Endodermal cell (in vitro differentiated cells): ENCODE results near the gene LRRIQ1. TPM values are rescaled to one million over a fixed set of nuclear protein-coding genes. Genes with fewer than 3 reads are reported as not detected.

Experiments used
- DNase-seq: peaks from one replicate; pipeline ENCODE4 v3.0.0-alpha.2; 2017
- H3K27ac ChIP-seq: 2 replicates; pipeline ENCODE4 v1.5.1; 2013; ENCODE audit warnings: mild to moderate bottlenecking, low read depth, low read length, moderate library complexity
- H3K27me3 ChIP-seq: 2 replicates; pipeline ENCODE4 v1.6.1; 2013; ENCODE audit warnings: mild to moderate bottlenecking, low read length, moderate library complexity; ENCODE audit not compliant: insufficient read depth, control insufficient read depth, poor library complexity, severe bottlenecking
- H3K36me3 ChIP-seq: 2 replicates; pipeline ENCODE4 v1.7.0; 2013; ENCODE audit warnings: mild to moderate bottlenecking, low read length, moderate library complexity; ENCODE audit not compliant: control insufficient read depth, insufficient read depth
- H3K4me1 ChIP-seq: one replicate; pipeline ENCODE4 v1.7.0; 2013; ENCODE audit warnings: low read length; ENCODE audit not compliant: control insufficient read depth, insufficient read depth
- H3K4me3 ChIP-seq: 2 replicates; pipeline ENCODE4 v1.5.1; 2013; ENCODE audit warnings: mild to moderate bottlenecking, low read length, moderate library complexity
- H3K9ac ChIP-seq: 2 replicates; pipeline ENCODE4 v1.6.1; 2013; ENCODE audit warnings: mild to moderate bottlenecking, low read length, moderate library complexity; ENCODE audit not compliant: poor library complexity, severe bottlenecking; ENCODE audit errors: extremely low read depth
- H3K9me3 ChIP-seq: 2 replicates; pipeline ENCODE4 v1.6.1; 2013; ENCODE audit warnings: mild to moderate bottlenecking, low read length, moderate library complexity; ENCODE audit not compliant: control insufficient read depth
- H3K27ac Mint-ChIP-seq: 2 replicates; pipeline ENCODE4 v1.8.0; 2020; ENCODE audit warnings: mixed read lengths
- H3K27me3 Mint-ChIP-seq: 2 replicates; pipeline ENCODE4 v1.8.0; 2021; ENCODE audit warnings: mild to moderate bottlenecking, mixed read lengths; ENCODE audit not compliant: insufficient read depth
- H3K36me3 Mint-ChIP-seq: 2 replicates; pipeline ENCODE4 v1.8.0; 2020; ENCODE audit warnings: low read depth, mixed read lengths
- H3K4me1 Mint-ChIP-seq: 2 replicates; pipeline ENCODE4 v1.8.0; 2020; ENCODE audit warnings: mixed read lengths
- H3K4me3 Mint-ChIP-seq: 2 replicates; pipeline ENCODE4 v1.8.0; 2020; ENCODE audit warnings: mild to moderate bottlenecking, moderate library complexity, mixed read lengths
- H3K9me3 Mint-ChIP-seq: 2 replicates; pipeline ENCODE4 v1.8.0; 2020; ENCODE audit warnings: mild to moderate bottlenecking, mixed read lengths
- WGBS, 2 experiments: methylation state at CpG; one replicate each; pipeline versions ENCODE4 v1.1.5 to v1.1.7; 2013; ENCODE audit warnings: missing lambda C conversion rate in 2 of 2, mixed read lengths in 1 of 2; ENCODE audit not compliant: insufficient coverage in 1 of 2, insufficient read length in 1 of 2; 5-methylcytosine and 5-hydroxymethylcytosine counted together
- long read RNA-seq, 4 experiments: library from polyadenylated mRNA in 2 of 4; library from RNA in 1 of 4; library from capped mRNA in 1 of 4; stranded (forward) in 3 of 4; unstranded in 1 of 4; transcript quantifications; one replicate each; pipeline ENCODE4 v2.0.0, GENCODE V29; 2020 to 2021; ENCODE audit warnings: inconsistent platforms in 1 of 4
- polyA plus RNA-seq, 2 experiments: library from polyadenylated mRNA; stranded (reverse); fragments of 50-300 nt; gene quantifications; one replicate each; pipeline ENCODE4 v1.2.3, GENCODE V29; 2013
- total RNA-seq, 2 donors: library from RNA; stranded (reverse); fragmentation: NEBNext Ultra II Directional in 1 of 2; extraction: Animal tissue kit (Norgen Biotek cat#: 25700) in 1 of 2; gene quantifications; 2 replicates in 1 of 2; 3 replicates in 1 of 2; pipeline ENCODE4 v1.2.1, GENCODE V29; 2021
- TF ChIP-seq, protein P1 (sequence below): fragments of 200-600 bp; sonication (generic); conservative IDR thresholded peaks from 2 replicates; pipeline ENCODE4 v1.5.0; 2021; ENCODE audit warnings: antibody characterized with exemption, mild to moderate bottlenecking

The LRRIQ1 gene, protein sequence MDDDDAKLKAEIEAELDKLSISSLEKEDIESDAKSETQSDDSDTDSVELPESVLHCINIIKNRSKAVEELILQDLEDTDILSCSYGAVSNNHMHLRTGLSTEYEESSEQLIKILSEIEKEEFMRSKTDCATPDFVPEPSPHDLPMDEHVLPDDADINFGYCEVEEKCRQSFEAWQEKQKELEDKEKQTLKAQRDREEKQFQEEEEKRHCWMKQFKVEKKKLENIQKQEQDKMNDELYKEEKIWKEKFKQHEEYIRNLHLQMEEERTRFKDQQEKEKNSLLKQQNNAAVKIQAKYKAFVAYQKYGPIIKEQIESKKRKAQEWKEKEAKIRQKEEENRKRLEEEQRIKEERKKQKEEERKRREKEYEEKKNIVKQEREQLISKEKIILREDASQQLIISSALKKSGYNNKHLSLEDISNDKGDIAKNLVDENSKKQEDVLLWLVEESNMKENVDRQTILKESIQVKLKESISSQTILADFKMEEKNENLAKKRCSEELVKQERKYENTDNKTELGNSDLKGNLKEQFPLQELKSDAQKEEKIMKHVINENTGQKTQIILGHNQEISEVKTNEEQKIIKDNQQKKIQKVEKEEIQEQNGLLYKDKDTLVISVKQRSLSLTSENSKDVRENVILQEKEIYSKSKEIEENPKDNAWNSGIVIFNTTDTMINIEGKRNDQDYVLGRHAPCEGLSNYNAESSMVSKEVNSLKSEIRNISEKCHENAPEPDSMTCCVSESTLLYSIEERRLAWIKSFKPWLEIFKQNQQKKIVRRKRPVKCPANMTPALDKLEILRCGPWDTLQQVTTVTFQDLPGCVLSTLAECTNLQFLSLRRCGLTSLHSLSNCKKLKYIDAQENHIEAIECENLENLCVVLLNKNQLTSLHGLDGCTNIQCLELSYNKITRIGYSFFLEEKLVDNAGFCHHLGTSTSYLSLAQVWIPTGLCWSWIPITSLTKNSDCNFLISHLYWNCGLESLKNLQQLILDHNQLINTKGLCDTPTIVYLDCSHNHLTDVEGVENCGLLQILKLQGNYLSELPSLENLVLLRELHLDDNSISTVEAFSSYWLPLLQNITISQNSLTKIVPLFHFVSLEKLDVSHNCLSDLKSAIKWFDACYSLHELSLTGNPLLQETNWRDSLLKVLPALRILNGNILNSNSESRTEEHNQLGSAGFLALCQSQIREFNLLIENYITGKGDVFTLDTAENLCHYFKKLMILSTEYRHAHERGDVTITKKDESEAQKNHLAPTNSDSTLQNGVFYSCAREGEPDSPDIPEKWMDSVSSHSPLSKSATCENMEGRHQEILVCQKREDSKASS (N-terminal part only)
- 1 to 10 TPM; 2.9 to 6.2 TPM for total RNA-seq
- 7.9 TPM for polyA plus RNA-seq (2013, experiment 1 of 2)
- 8.3 TPM for polyA plus RNA-seq (2013, experiment 2 of 2)
- long read RNA-seq, experiment 1, partial matches to known transcripts, result 2 of 3 reads
- long read RNA-seq, experiment 1, other reads (novel, unspliced or antisense), result 1 of 3 reads
- long read RNA-seq, experiment 2, partial matches to known transcripts, result 3 of 10 reads
- long read RNA-seq, experiment 2, other reads (novel, unspliced or antisense), result 7 of 10 reads
- long read RNA-seq, experiment 3, partial matches to known transcripts, result 3 of 5 reads
- long read RNA-seq, experiment 3, other reads (novel, unspliced or antisense), result 1 of 5 reads
- long read RNA-seq, experiment 4, partial matches to known transcripts, result 4 of 10 reads
- long read RNA-seq, experiment 4, other reads (novel, unspliced or antisense), result 6 of 10 reads

DNA sequence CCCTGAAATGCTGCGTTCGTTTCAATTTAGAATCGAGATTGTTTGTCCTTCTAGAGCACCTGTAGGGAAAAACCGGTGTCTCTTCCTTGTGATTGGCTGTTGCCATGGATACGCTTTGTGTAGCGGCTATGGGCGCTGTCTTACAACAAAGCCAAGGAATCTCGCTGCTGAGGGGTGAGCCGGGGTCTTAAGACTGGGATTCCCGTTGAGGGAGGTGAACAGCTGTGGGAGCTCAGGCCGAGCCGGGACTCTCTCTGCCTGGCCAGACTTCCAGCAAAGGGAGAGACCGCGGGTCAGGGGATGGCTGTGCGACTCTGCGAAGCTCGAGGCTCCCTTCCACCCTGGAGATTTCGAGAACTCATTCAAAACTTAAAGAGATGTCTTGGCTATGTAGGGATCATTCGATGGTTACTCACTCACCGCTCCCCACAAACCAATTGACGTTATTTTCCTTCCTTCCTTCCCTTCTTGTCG lies at the start of gene LRRIQ1, which contains the start of gene TSPAN19:
Gene LRRIQ1 (plus strand): TSS at position 118 of the 474 bp plus-strand sequence. CDS start 1,826 bp downstream, outside the sequence.
Gene TSPAN19 (minus strand): TSS at position 44 of the 474 bp plus-strand sequence. CDS start 6,331 bp downstream, outside the sequence.
- Mint-ChIP-seq H3K27me3 (peaks cover 18% of the 10 kb centered on the region), H3K4me3 (peak within 1 kb of the TSS; percentile 77), H3K4me1 (no peaks in the 10 kb centered on the region), H3K9me3 (no peaks in the 10 kb centered on the region), H3K27ac (peak within 1 kb of the TSS; percentile 94), H3K36me3 (no peaks in the 10 kb centered on the region)
- Histone ChIP-seq H3K27me3 (peaks cover 22% of the 10 kb centered on the region), H3K4me1 (no peaks in the 10 kb centered on the region), H3K27ac (peak within 1 kb of the TSS; percentile 87), H3K36me3 (no peaks in the 10 kb centered on the region), H3K4me3 (peak within 1 kb of the TSS; percentile 87), H3K9me3 (no peaks in the 10 kb centered on the region), H3K9ac (peak within 1 kb of the TSS; percentile 81)
- 0 to 1% methylated on average over 5 to 22 of the region's 22 CpGs for WGBS, 2 experiments
- TF ChIP-seq, protein P1, sequence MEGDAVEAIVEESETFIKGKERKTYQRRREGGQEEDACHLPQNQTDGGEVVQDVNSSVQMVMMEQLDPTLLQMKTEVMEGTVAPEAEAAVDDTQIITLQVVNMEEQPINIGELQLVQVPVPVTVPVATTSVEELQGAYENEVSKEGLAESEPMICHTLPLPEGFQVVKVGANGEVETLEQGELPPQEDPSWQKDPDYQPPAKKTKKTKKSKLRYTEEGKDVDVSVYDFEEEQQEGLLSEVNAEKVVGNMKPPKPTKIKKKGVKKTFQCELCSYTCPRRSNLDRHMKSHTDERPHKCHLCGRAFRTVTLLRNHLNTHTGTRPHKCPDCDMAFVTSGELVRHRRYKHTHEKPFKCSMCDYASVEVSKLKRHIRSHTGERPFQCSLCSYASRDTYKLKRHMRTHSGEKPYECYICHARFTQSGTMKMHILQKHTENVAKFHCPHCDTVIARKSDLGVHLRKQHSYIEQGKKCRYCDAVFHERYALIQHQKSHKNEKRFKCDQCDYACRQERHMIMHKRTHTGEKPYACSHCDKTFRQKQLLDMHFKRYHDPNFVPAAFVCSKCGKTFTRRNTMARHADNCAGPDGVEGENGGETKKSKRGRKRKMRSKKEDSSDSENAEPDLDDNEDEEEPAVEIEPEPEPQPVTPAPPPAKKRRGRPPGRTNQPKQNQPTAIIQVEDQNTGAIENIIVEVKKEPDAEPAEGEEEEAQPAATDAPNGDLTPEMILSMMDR, result no peak
- peak; percentile 97 for DNase-seq

DNA sequence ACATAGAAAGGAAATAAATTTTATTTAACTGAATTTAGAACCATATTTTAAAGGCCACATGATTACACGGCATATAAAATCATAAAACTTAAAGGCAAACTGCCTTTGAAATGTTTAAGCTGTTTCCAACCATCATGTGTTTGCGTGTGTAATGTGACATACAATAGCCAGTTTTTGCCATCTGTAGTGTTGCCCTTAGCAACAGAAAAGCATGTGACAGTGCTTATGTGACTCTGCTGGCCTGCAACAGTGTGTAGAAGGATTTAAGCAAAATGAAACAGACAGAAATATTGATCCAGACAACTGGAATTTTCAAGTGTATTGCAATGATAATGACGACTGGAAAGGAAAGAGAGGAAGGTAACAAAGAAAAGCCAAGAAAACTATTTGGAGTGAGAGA lies 49.6 kb upstream of the LRRIQ1 start:
- Mint-ChIP-seq H3K4me3 (no peak overlapping the region), H3K36me3 (no peaks in the 10 kb centered on the region), H3K4me1 (peaks cover 6% of the 10 kb centered on the region), H3K27me3 (no peaks in the 10 kb centered on the region), H3K27ac (no peak overlapping the region), H3K9me3 (no peaks in the 10 kb centered on the region)
- no peak overlapping the region for H3K9ac ChIP-seq
- no peak for DNase-seq
- no peaks in the 10 kb centered on the region for H3K9me3 ChIP-seq
- H3K4me1 ChIP-seq, result no peaks in the 10 kb centered on the region
- no peak overlapping the region for H3K4me3 ChIP-seq
- H3K27ac ChIP-seq, result peak overlapping the region; percentile 30
- no peaks in the 10 kb centered on the region for H3K36me3 ChIP-seq
- H3K27me3 ChIP-seq, result no peaks in the 10 kb centered on the region
- TF ChIP-seq, protein P1, result no peak
- 67 to 85% methylated on average over 2 to 3 of the region's 3 CpGs for WGBS, 2 experiments
